Activated CD8-positive, alpha-beta T cell treated with anti-CD3 and anti-CD28 coated beads, Interleukin-2, amount 10 ng/mL, durations not matched to agents 7 days and 5 days (primary cell): ENCODE results near the gene COX8C. TPM values are rescaled to one million over a fixed set of nuclear protein-coding genes. Genes with fewer than 3 reads are reported as not detected.

Source experiments
- ATAC-seq: fragments of 150-1000 bp; cut with Tn5 transposase; one replicate; pipeline ENCODE4 v1.10.0; 2021; ENCODE audit warnings: moderate library complexity
- CTCF ChIA-PET: fragments of 350-600 bp; sonication (Branson Sonifier 250); formaldehyde crosslinking; loops from one replicate; lab custom pipeline; 2021; ENCODE audit warnings: antibody characterized with exemption; lab: Charles Lee
- POLR2A ChIA-PET: fragments of 350-600 bp; sonication (Branson Sonifier 250); formaldehyde crosslinking; loops from one replicate; lab custom pipeline; 2021; ENCODE audit warnings: antibody characterized with exemption; lab: Charles Lee
- DNase-seq: peaks from one replicate; pipeline ENCODE4 v3.0.0-alpha.2; 2020
- H3K27ac Mint-ChIP-seq: one replicate; pipeline ENCODE4 v1.8.0; 2021; ENCODE audit warnings: mild to moderate bottlenecking, mixed read lengths
- H3K27me3 Mint-ChIP-seq: one replicate; pipeline ENCODE4 v1.8.0; 2021; ENCODE audit warnings: low read depth, mixed read lengths
- H3K36me3 Mint-ChIP-seq: one replicate; pipeline ENCODE4 v1.8.0; 2021; ENCODE audit warnings: low read depth, mixed read lengths
- H3K4me1 Mint-ChIP-seq: one replicate; pipeline ENCODE4 v1.8.0; 2021; ENCODE audit warnings: low read depth, mixed read lengths
- H3K4me3 Mint-ChIP-seq: one replicate; pipeline ENCODE4 v1.8.0; 2021; ENCODE audit warnings: mild to moderate bottlenecking, mixed read lengths
- H3K9me3 Mint-ChIP-seq: one replicate; pipeline ENCODE4 v1.8.0; 2022; ENCODE audit warnings: mixed read lengths; ENCODE audit not compliant: insufficient read depth
- total RNA-seq, 2 experiments: library from RNA; stranded (reverse); gene quantifications; one replicate each; pipeline ENCODE4 v1.2.3, GENCODE V29; 2021

The COX8C gene
- total RNA-seq, 2 experiments from 2014 or later = not detected

DNA sequence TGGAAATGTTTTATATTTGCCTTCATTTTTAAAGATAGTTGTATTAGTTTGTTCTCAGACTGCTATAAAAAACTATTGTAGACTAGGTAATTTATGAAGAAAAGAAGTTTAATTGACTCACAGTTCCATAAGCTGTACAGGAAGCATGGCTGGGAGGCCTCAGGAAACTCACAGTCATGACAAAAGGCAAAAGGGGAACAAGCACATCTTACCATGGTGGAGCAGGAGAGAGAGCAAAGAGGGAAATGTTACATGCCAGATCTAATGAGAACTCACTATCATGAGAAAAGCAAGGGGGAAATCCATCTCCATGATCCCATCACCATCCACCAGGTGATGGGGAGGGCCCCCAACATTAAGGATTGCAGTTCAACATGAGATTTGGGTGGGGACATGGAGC is 48.2 kb downstream of the COX8C start:
- Mint-ChIP-seq H3K9me3 (no peaks in the 10 kb centered on the region), H3K4me3 (no peak overlapping the region), H3K27ac (no peak overlapping the region), H3K36me3 (no peaks in the 10 kb centered on the region), H3K4me1 (no peaks in the 10 kb centered on the region), H3K27me3 (peaks cover 19% of the 10 kb centered on the region)
- ATAC-seq = no peak
- ChIA-PET CTCF (no interaction called here), POLR2A (no interaction called here)
- no peak for DNase-seq

GRCh38 chr14:93396456-93396855 is 49.5 kb downstream of the COX8C start:
- Mint-ChIP-seq H3K9me3 (no peaks in the 10 kb centered on the region), H3K27ac (no peak overlapping the region), H3K4me1 (no peaks in the 10 kb centered on the region), H3K4me3 (no peak overlapping the region), H3K36me3 (no peaks in the 10 kb centered on the region), H3K27me3 (peaks cover 23% of the 10 kb centered on the region)
- DNase-seq (no peak), ATAC-seq (no peak)
- POLR2A ChIA-PET = no interaction called here
- CTCF ChIA-PET = no interaction called here

Other genes starting within 250 kb of the COX8C start
- gene ITPK1, start 231.3 kb upstream of the COX8C start, total RNA-seq = 100 to 1,000 TPM; 103 to 107 TPM
- 10 to 100 TPM; 21.0 to 21.5 TPM for gene MOAP1, start 162.3 kb upstream of the COX8C start, total RNA-seq
- 10 to 100 TPM in 1 of 2 experiments, 1 to 10 TPM in 1; 9.7 to 10.6 TPM for gene LYSET, start 161.9 kb upstream of the COX8C start, total RNA-seq
- gene GON7, start 140.1 kb upstream of the COX8C start, total RNA-seq = 10 to 100 TPM; 21.5 to 24.6 TPM
- 10 to 100 TPM; 39.0 to 49.3 TPM for gene UBR7, start 139.9 kb upstream of the COX8C start, total RNA-seq
- 10 to 100 TPM; 19.0 to 20.4 TPM for gene BTBD7, start 14.1 kb upstream of the COX8C start, total RNA-seq
- not detected for gene UNC79, start 83.8 kb downstream of the COX8C start, total RNA-seq